ENCODE data around the gene ACP7.

The ACP7 gene

DNA sequence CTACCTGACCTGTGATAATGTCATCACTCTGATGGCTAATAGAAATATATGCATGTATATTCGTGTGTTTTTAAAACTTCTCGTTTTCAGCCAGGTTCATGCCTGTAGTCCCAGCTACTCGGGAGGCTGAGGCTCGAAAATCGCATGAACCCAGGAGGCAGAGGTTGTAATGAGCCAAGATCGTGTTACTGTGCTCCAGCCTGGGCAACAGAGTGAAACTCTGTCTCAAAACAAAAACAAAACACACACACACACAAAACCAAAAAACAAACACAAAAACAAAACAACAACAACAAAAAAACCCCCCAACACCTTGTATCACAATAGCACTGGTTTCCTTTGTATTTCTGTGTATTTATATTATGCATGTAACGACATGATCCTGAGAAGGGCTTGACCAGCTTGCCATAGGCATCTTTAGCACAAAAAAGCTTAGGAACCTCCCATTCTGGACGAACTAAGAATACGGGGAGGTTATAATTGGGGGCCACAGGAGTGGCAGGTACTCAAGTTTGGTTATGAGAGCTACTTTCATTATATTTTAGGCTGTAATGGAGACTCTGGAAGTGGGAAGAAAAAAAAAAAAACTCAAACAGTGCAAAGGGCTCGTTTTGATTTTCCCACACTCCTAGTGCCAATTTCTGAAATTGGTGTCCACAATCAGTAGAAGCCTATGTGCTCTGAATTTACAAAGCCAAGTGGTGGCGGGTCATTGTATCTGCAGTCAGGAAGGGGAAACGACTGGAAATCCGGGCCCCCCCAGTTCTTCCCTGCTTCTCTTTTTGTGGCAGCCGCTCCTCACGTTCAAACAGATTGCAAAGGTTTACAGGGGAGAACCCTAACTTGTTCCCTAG lies 1.2 kb upstream of the ACP7 start:
- Histone ChIP-seq H3F3A (ENCODE audit: insufficient read depth) (no peaks in the 10 kb centered on the region), H3K4me2 (ENCODE audit: low read depth, low read length, poor library complexity, severe bottlenecking) (no peak overlapping the region), H3K79me2 (ENCODE audit: insufficient read depth, low read length) (no peaks in the 10 kb centered on the region), H3K9me3 (ENCODE audit: insufficient read depth, low read length) (no peaks in the 10 kb centered on the region), H4K20me1 (ENCODE audit: low read depth, low read length) (no peaks in the 10 kb centered on the region), H3K4me3 (ENCODE audit: insufficient read depth, low read length, poor library complexity, severe bottlenecking) (no peak overlapping the region), H2AFZ (ENCODE audit: low read depth, low read length, severe bottlenecking) (no peak overlapping the region), H3K27me3 (ENCODE audit: low read length) (no peaks in the 10 kb centered on the region), H3K9ac (ENCODE audit: low read length) (no peak overlapping the region), H3K36me3 (ENCODE audit: low read length) (no peaks in the 10 kb centered on the region), H3K27ac (ENCODE audit: low read depth, low read length) (no peak overlapping the region), H3K9me2 (replicated peaks; ENCODE audit: insufficient read depth, low read length) (no peaks in the 10 kb centered on the region)
- TF ChIP-seq EZH2phosphoT487 (conservative IDR thresholded peaks at IDR 0.05; ENCODE audit: low read length) = no peak
- TF ChIP-seq CTCF (IDR thresholded peaks at IDR 0.05; ENCODE audit: insufficient read depth, low read length, poor library complexity, severe bottlenecking) = no peak

DNA sequence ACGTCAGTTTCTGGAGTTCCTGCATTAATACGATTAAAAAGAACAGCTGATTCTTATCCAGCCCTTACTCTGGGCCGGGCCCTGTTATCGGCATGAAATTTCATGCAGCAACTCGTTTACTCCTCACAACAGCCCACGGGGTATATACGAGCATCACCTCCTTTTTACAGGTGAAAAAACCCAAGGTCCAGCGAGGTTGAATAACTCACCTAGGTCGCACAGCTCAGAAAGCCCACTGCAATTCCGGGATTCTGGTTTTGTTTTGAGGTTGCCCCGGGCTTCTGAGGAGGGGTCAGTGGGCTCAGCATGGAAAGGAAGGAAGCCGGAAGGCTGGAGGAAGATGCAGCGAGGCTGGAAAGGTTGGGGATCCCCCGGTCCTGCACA lies 577 bp upstream of the ACP7 start:
- H3K9me3 ChIP-seq (ENCODE audit: insufficient read depth, low read length) = no peaks in the 10 kb centered on the region
- H3K27ac ChIP-seq (ENCODE audit: low read depth, low read length) = no peak overlapping the region
- no peaks in the 10 kb centered on the region for H3K79me2 ChIP-seq (ENCODE audit: insufficient read depth, low read length)
- no peak overlapping the region for H2AFZ ChIP-seq (ENCODE audit: low read depth, low read length, severe bottlenecking)
- no peak overlapping the region for H3K4me3 ChIP-seq (ENCODE audit: insufficient read depth, low read length, poor library complexity, severe bottlenecking)
- H3F3A ChIP-seq (ENCODE audit: insufficient read depth) = no peaks in the 10 kb centered on the region
- no peaks in the 10 kb centered on the region for H3K27me3 ChIP-seq (ENCODE audit: low read length)
- H3K4me2 ChIP-seq (ENCODE audit: low read depth, low read length, poor library complexity, severe bottlenecking) = no peak overlapping the region
- H3K9me2 ChIP-seq (replicated peaks; ENCODE audit: insufficient read depth, low read length) = no peaks in the 10 kb centered on the region
- no peaks in the 10 kb centered on the region for H4K20me1 ChIP-seq (ENCODE audit: low read depth, low read length)
- TF ChIP-seq EZH2phosphoT487 (conservative IDR thresholded peaks at IDR 0.05; ENCODE audit: low read length) = no peak
- TF ChIP-seq CTCF (IDR thresholded peaks at IDR 0.05; ENCODE audit: insufficient read depth, low read length, poor library complexity, severe bottlenecking) = no peak
- no peaks in the 10 kb centered on the region for H3K36me3 ChIP-seq (ENCODE audit: low read length)
- H3K9ac ChIP-seq (ENCODE audit: low read length) = no peak overlapping the region

DNA sequence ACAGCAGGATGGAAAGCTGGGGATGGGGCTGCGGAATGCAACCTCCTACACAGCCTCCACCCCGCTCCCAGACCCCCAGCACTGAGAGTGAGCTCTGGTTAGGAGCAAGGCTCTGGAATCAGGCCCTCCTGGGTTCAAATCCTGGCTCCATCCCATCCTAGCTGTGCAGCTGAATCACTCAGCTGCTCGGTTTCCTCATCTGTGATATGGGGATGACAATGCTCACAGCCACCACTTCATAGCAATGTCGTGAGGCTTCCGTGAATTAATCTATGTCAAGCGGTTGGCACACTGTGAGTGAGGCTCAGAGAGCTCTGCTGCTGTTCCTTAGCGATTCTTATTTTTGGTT lies 538 bp downstream of the ACP7 start:
- H3K36me3 ChIP-seq (ENCODE audit: low read length) = no peaks in the 10 kb centered on the region
- no peaks in the 10 kb centered on the region for H3K9me3 ChIP-seq (ENCODE audit: insufficient read depth, low read length)
- no peaks in the 10 kb centered on the region for H4K20me1 ChIP-seq (ENCODE audit: low read depth, low read length)
- TF ChIP-seq EZH2phosphoT487 (conservative IDR thresholded peaks at IDR 0.05; ENCODE audit: low read length) (no peak), CTCF (IDR thresholded peaks at IDR 0.05; ENCODE audit: insufficient read depth, low read length, poor library complexity, severe bottlenecking) (no peak)
- H3K79me2 ChIP-seq (ENCODE audit: insufficient read depth, low read length) = no peaks in the 10 kb centered on the region
- no peak overlapping the region for H2AFZ ChIP-seq (ENCODE audit: low read depth, low read length, severe bottlenecking)
- no peaks in the 10 kb centered on the region for H3K9me2 ChIP-seq (replicated peaks; ENCODE audit: insufficient read depth, low read length)
- no peak overlapping the region for H3K9ac ChIP-seq (ENCODE audit: low read length)
- H3K4me2 ChIP-seq (ENCODE audit: low read depth, low read length, poor library complexity, severe bottlenecking) = no peak overlapping the region
- H3K27me3 ChIP-seq (ENCODE audit: low read length) = no peaks in the 10 kb centered on the region
- no peak overlapping the region for H3K27ac ChIP-seq (ENCODE audit: low read depth, low read length)
- no peaks in the 10 kb centered on the region for H3F3A ChIP-seq (ENCODE audit: insufficient read depth)
- H3K4me3 ChIP-seq (ENCODE audit: insufficient read depth, low read length, poor library complexity, severe bottlenecking) = no peak overlapping the region
